Mucosa of descending colon (tissue), 3 donors: ENCODE results near the gene PLA1A. TPM values are rescaled to one million over a fixed set of nuclear protein-coding genes. Genes with fewer than 3 reads are reported as not detected.

Source experiments
- ATAC-seq: fragments of 200-7000 bp; cut with Tn5 transposase; one replicate; pipeline ENCODE4 v1.9.1; 2020; ENCODE audit warnings: mild to moderate bottlenecking, moderate library complexity
- DNase-seq, 3 donors: peaks; one replicate each; pipeline ENCODE4 v3.0.0-alpha.2; 2020
- H3K36me3 ChIP-seq: fragments of 200-600 bp; one replicate; pipeline ENCODE4 v1.8.0; 2021; ENCODE audit warnings: low read depth, mild to moderate bottlenecking
- H3K4me1 ChIP-seq: fragments of 200-600 bp; one replicate; pipeline ENCODE4 v1.8.0; 2021; ENCODE audit warnings: low read depth, mild to moderate bottlenecking
- H3K4me3 ChIP-seq: fragments of 200-600 bp; one replicate; pipeline ENCODE4 v1.8.0; 2021; ENCODE audit warnings: mild to moderate bottlenecking
- H3K9me3 ChIP-seq: fragments of 200-600 bp; one replicate; pipeline ENCODE4 v1.8.0; 2021; ENCODE audit warnings: mild to moderate bottlenecking
- CTCF ChIP-seq: fragments of 200-600 bp; IDR thresholded peaks from one replicate; pipeline ENCODE4 v1.8.0; 2022; ENCODE audit warnings: antibody characterized with exemption, mild to moderate bottlenecking
- intact Hi-C, 2 donors: fragments of 100-400 bp; cut with DNase I in 1 of 2; cut with micrococcal nuclease in 1 of 2; formaldehyde crosslinking; loops; one replicate each; pipeline versions ENCODE4 v1.11.0 to v1.11.1; 2022; cut with DNase I, micrococcal nuclease
- total RNA-seq, 3 donors: library from RNA; stranded (reverse); fragmentation: NEBNext Ultra II Directional in 2 of 3; extraction: Animal tissue kit (Norgen Biotek cat#: 25700) in 2 of 3; gene quantifications; one replicate each; pipeline versions ENCODE4 v1.2.1 to v1.2.4, GENCODE V29; 2021 to 2023
- donor health status: DM: no; HTN: no; CAD: no; lungs with moderate emphysema.
- donor health status: DM: no; HTN: no; CAD: no.
- donor health status: DM: no; HTN: yes; CAD: no.

The PLA1A gene
- total RNA-seq, 3 donors from 2014 or later = 0.58 to 2.1 (median 1.5) TPM

DNA sequence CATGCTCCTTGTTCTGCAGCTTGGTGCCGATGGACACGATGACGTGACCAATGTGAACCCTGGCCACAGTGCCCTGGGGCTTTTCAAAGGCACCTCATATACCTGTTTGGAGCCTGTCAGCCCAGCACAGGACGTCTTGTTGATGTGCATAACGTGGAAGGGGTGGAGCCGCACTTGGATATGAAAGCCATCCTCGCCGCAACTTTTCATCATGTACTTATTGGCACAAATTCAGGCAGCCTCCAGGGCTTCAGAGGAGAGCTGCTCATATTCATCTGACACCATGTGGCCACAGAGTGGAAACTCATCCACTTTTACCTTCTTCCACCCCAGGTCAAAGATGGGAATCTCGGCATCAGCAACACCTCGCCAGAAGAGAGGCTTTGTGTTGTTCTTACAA lies 38.0 kb downstream of the PLA1A start:
- no peak for DNase-seq
- ATAC-seq = no peak
- Histone ChIP-seq H3K4me3 (no peak overlapping the region), H3K4me1 (no peaks in the 10 kb centered on the region), H3K9me3 (no peaks in the 10 kb centered on the region), H3K36me3 (no peaks in the 10 kb centered on the region)
- TF ChIP-seq CTCF = no peak
- intact Hi-C loops = no loop called here

DNA sequence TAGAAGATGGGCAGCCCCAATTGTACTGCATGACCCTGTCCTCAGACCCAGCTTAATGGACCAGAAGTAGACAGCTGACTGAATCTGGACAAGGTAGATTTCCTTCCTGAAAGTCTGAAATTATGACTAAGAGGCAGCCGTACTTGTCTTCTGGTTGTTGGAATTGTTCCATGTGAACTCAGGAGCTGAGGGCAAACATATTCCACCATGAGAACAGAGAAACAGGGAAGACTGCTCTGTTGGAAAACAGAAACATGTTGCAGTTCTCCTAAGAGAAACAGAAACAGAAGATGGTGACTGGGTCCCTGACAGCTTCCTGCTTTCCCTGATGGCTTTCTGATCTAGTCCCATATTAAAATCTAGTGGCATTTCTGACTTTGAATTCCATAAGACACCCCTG lies 38.6 kb downstream of the PLA1A start:
- no peaks in the 10 kb centered on the region for H3K9me3 ChIP-seq
- ATAC-seq (no peak), DNase-seq (no peak)
- TF ChIP-seq CTCF = no peak
- H3K36me3 ChIP-seq = no peaks in the 10 kb centered on the region
- H3K4me1 ChIP-seq = no peaks in the 10 kb centered on the region
- intact Hi-C loops = no loop called here
- H3K4me3 ChIP-seq = no peak overlapping the region

- DNase-seq (no peak), ATAC-seq (no peak)
- Histone ChIP-seq H3K9me3 (no peaks in the 10 kb centered on the region), H3K36me3 (no peaks in the 10 kb centered on the region), H3K4me1 (no peaks in the 10 kb centered on the region), H3K4me3 (no peak overlapping the region)
- no peak for TF ChIP-seq CTCF
- intact Hi-C loops = no loop called here
Measured at GRCh38 chr3:119636891-119637611, 39.4 kb downstream of the PLA1A start.

GRCh38 chr3:119637679-119638477 lies 40.2 kb downstream of the PLA1A start:
- ATAC-seq = peak; percentile 52
- no peak for DNase-seq

More at GRCh38 chr3:119637679-119638477, 40.2 kb downstream of the PLA1A start:
- intact Hi-C loops = no loop called here
- TF ChIP-seq CTCF = no peak
- H3K4me3 ChIP-seq = no peak overlapping the region
- no peaks in the 10 kb centered on the region for H3K4me1 ChIP-seq
- H3K9me3 ChIP-seq = no peaks in the 10 kb centered on the region
- H3K36me3 ChIP-seq = no peaks in the 10 kb centered on the region
